NCI-H2107 (cell line): Measurements from ENCODE around the gene ACOX2.

Experiments
- DNase-seq: peaks from one replicate; lab custom pipeline; 2025; lab: John Stamatoyannopoulos, UW

ACOX2 gene

GRCh38 chr3:58471025-58471887 is 65.7 kb downstream of the ACOX2 start:
- peak; percentile 60 for DNase-seq

DNA sequence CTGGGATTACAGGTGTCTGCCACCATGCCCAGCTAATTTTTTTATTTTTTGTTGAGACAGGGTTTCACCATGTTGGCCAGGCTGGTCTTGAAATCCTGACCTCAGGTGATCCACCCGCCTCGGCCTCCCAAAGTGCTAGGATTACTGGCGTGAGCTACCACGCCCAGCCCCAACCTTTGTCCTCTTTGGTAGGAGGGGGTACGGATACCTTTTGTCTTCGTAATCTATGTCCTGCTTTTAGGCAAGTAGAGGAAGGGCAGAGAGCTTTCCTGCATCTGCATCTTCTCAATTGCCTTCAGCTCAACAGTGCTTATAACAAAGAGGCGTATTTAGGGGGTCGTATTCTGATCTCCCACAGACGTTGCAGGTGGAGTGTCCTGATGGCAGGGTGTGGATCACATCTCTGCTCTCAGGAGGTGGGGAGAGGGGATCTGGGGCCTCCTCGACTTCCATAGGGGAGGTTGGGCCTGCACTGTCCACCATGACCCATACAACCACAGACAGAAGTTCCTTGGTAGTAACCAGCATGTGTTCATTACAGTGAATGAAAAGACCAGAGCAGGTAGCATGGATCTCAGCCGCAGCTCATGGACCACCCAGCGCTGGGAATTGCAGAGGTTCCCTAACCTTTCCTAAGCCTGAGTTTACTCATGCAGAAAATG is 66.5 kb downstream of the ACOX2 start:
- no peak for DNase-seq

GRCh38 chr3:58469096-58469495 is 67.9 kb downstream of the ACOX2 start:
- DNase-seq: no peak

DNA sequence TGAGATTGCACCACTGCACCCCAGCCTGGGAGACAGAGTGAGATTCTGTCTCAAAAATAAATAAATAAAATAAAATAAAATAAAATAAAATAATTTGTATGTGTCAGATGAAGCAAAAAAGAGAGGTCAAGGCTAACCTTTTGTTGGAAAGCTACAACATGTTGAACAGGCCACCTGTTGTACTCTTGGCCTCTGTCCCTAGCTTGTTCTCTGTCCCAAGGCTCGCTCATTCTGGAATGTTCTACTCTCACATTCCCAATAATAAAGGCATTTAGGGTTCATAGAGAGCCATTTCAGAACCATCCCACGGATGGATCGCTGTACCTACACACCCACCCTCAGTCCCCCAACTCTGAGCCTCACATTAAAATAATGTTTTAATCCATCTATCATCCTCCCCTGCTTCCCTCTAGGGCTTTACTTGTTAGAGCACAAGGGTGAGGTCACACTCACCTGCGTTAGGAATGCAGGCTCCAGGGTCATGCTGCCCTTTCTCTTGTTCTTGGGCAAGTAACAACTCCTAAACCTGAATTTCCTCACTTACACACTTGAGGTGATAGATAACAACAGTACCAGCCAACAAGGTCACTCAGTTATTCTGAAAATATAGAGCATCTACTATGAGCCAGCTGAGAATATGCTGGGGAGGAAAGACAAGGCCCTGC is 70.0 kb downstream of the ACOX2 start:
- DNase-seq: no peak

DNA sequence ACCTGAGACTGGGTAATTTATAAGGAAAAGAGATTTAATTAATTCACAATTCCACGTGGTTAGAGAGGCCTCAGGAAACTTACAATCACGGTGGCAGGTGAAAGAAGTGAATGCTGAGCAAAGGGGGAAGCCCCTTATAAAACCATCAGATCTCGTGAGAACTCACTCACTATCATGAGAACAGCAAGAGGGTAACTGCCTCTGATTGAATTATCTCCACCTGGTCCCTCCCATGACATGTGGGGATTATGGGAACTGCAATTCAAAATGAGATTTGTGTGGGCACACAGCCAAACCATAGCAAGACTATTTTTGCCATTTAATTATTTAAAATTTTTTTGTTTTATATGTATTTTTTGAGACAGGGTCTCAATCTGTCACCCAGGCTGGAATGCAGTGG is 72.1 kb downstream of the ACOX2 start:
- no peak for DNase-seq

DNA sequence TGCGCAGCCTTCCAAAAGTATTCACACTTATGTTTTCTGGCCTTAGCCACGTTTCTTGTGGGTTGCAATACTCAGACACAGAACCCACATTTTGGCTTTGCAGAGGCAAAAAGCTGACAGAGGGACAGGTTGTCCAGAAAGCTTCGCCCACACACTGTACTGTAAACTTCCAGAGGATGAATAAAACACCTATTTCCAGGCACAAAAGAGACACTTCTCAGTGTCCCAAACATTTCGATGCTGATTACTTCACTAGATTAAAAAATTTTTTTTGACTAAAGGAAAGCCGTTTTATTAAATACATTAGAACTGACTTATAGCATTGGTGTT is 73.1 kb downstream of the ACOX2 start:
- DNase-seq: no peak

GRCh38 chr3:58463181-58463941 is 73.6 kb downstream of the ACOX2 start:
- no peak for DNase-seq

DNA sequence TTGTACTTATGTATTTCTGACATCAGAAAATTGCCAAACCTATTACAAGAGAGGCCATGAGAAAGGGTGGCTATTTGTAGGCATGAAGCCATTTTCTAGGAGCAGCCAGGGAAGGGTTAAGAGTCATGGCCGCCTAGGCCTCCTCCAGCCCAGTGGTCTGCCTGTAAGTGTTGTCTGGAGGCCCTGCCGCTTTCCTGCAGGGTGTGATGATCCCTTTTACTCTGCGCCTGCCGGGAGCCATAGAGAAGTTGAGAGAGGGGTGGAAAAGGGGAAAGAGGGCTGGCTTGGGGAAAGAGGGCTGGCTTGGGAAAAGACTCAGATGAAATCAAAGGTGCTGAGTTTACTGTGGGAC is 74.2 kb downstream of the ACOX2 start:
- DNase-seq: no peak

- DNase-seq: no peak
Observed at GRCh38 chr3:58459160-58459559, 77.8 kb downstream of the ACOX2 start.
